ENCODE measurements around the gene PELI2. TPM values are rescaled to one million over a fixed set of nuclear protein-coding genes. Genes with fewer than 3 reads are reported as not detected.

The PELI2 gene
- total RNA-seq, 1 experiment from 2014 or later = 2.0 TPM

- POLR2A ChIA-PET = no interaction called here
- RAD21 ChIA-PET (ENCODE audit: low non-redundant PET in 1 of 2, low total read pairs in 2 of 2, uncharacterized antibody in 2 of 2, unreplicated experiment in 2 of 2) = no interaction called here
These were observed 92.4 kb downstream of the PELI2 start for GRCh38 chr14:56210571-56210970.

More at GRCh38 chr14:56210571-56210970, 92.4 kb downstream of the PELI2 start:
- TF ChIP-seq SIN3A (IDR thresholded peaks at IDR 0.05; ENCODE audit: low read depth) (no peak), SP1 (IDR thresholded peaks at IDR 0.05; ENCODE audit: low read depth) (no peak), POLR2A (IDR thresholded peaks at IDR 0.05; ENCODE audit: borderline replicate concordance, extremely low read depth, insufficient read depth, insufficient read length) (no peak), YY1 (IDR thresholded peaks at IDR 0.05; ENCODE audit: extremely low read depth, insufficient replicate concordance, low read depth, low read length) (no peak), CEBPB (IDR thresholded peaks at IDR 0.05; ENCODE audit: low read depth) (no peak), ELF1 (IDR thresholded peaks at IDR 0.05; ENCODE audit: borderline replicate concordance, low read depth) (no peak), ZBTB33 (IDR thresholded peaks at IDR 0.05; ENCODE audit: extremely low read depth, insufficient replicate concordance, low read length) (no peak), ZNF274 (IDR thresholded peaks at IDR 0.05; ENCODE audit: low read depth, low read length) (no peak), CBX3 (IDR thresholded peaks at IDR 0.05; ENCODE audit: low read depth) (no peak)
- TF ChIP-seq, protein P1, sequence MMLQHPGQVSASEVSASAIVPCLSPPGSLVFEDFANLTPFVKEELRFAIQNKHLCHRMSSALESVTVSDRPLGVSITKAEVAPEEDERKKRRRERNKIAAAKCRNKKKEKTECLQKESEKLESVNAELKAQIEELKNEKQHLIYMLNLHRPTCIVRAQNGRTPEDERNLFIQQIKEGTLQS (IDR thresholded peaks at IDR 0.05) = no peak
- TF ChIP-seq, protein P2, sequence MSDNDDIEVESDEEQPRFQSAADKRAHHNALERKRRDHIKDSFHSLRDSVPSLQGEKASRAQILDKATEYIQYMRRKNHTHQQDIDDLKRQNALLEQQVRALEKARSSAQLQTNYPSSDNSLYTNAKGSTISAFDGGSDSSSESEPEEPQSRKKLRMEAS (IDR thresholded peaks at IDR 0.05) = no peak
- Histone ChIP-seq H2AFZ (ENCODE audit: low read depth, low read length, poor library complexity, severe bottlenecking) (no peak overlapping the region), H3K27ac (ENCODE audit: low read depth, low read length) (no peak overlapping the region), H3K4me2 (ENCODE audit: low read length) (no peak overlapping the region), H3K4me3 (replicated peaks in 1 of 2; ENCODE audit: low read depth in 1 of 2, low read length in 2 of 2) (no peak overlapping the region), H3K9me2 (ENCODE audit: insufficient read depth) (no peaks in the 10 kb centered on the region), H3K27me3 (ENCODE audit: insufficient read depth, low read length) (peaks cover 55% of the 10 kb centered on the region), H3K79me2 (ENCODE audit: insufficient read depth, low read length) (no peaks in the 10 kb centered on the region), H3K4me1 (ENCODE audit: control insufficient read depth in 1 of 2, insufficient read depth in 2 of 2, low read length in 2 of 2) (no peaks in the 10 kb centered on the region), H3K9me3 (ENCODE audit: control insufficient read depth in 1 of 2, insufficient read depth in 1 of 2, low read depth in 1 of 2, low read length in 2 of 2) (no peaks in the 10 kb centered on the region), H4K20me1 (ENCODE audit: insufficient read depth) (no peaks in the 10 kb centered on the region), H3K9ac (ENCODE audit: low read length) (no peak overlapping the region), H3K36me3 (ENCODE audit: control insufficient read depth in 1 of 2, insufficient read depth in 2 of 2, low read length in 2 of 2) (no peaks in the 10 kb centered on the region; a peak in 1 of 4 replicates)
- CTCF ChIA-PET = no interaction called here
- no TSS peak for BruUV-seq (replicated peaks)
- DNase-seq (ENCODE audit: low read depth, low spot score) = no peak
- ATAC-seq = no peak
- intact Hi-C loops (cut with micrococcal nuclease) = no loop called here
